A549 (cell line): Measurements from ENCODE around the gene ABHD2. TPM values are rescaled to one million over a fixed set of nuclear protein-coding genes. Genes with fewer than 3 reads are reported as not detected.

ENCODE experiments used
- ATAC-seq, 2 experiments: fragments of 200-7000 bp in 1 of 2; fragments of >200 bp in 1 of 2; cut with Nextera tagmentation in 1 of 2; cut with Tn5 transposase in 1 of 2; 3 replicates each; pipeline versions ENCODE4 v1.8.0 to v1.9.1; 2018 to 2020; ENCODE audit warnings: mild to moderate bottlenecking in 1 of 2, moderate library complexity in 1 of 2
- CTCF ChIA-PET: fragments of 300-600 bp; sonication (Branson Sonifier 250); formaldehyde crosslinking; extraction: SDS; loops from one replicate; lab custom pipeline; 2021; ENCODE audit warnings: antibody characterized with exemption, inconsistent platforms; lab: Yijun Ruan, JAX
- POLR2A ChIA-PET: fragments of 350-600 bp; formaldehyde crosslinking; extraction: SDS; loops from one replicate; lab custom pipeline; 2021; ENCODE audit warnings: antibody characterized with exemption, inconsistent platforms; lab: Yijun Ruan, JAX
- DNase-seq, 2 experiments: peaks; one replicate each; pipeline versions ENCODE4 v3.0.0 to v3.0.0-alpha.2; 2011 to 2016; ENCODE audit warnings: low read depth in 1 of 2, low spot score in 1 of 2
- FAIRE-seq: peaks from 2 replicates; lab custom pipeline; 2011; peaks lifted over from hg19 to GRCh38; lab: Jason Lieb, UNC
- H3K27ac ChIP-seq, 2 experiments: fragments of >200 bp; sonication (Bioruptor Twin); formaldehyde crosslinking; 3 replicates each; pipeline ENCODE4 v1.5.1; 2016 to 2017
- H3K4me1 ChIP-seq: fragments of >200 bp; sonication (Bioruptor Twin); formaldehyde crosslinking; 3 replicates; pipeline ENCODE4 v1.6.1; 2016
- H3K4me2 ChIP-seq: fragments of >200 bp; sonication (Bioruptor Twin); formaldehyde crosslinking; 3 replicates; pipeline ENCODE4 v1.6.1; 2016
- H3K4me3 ChIP-seq: fragments of >200 bp; sonication (Bioruptor Twin); formaldehyde crosslinking; 3 replicates; pipeline ENCODE4 v1.5.1; 2016
- H3K9me3 ChIP-seq: fragments of >200 bp; sonication (Bioruptor Twin); formaldehyde crosslinking; 3 replicates; pipeline ENCODE4 v1.6.1; 2016
- BHLHE40 ChIP-seq: IDR thresholded peaks from 2 replicates; pipeline ENCODE4 v1.6.1; 2012; ENCODE audit warnings: low read depth, low read length, inconsistent platforms
- CEBPB ChIP-seq, 2 experiments: fragments of >200 bp in 1 of 2; sonication (Bioruptor Twin) in 1 of 2; formaldehyde crosslinking in 1 of 2; IDR thresholded peaks; 2 replicates each; pipeline ENCODE4 v1.6.1; 2012 to 2016
- CHD2 ChIP-seq: fragments of 150-350 bp; IDR thresholded peaks from 2 replicates; pipeline ENCODE4 v1.6.1; 2014; ENCODE audit warnings: low read length; ENCODE audit not compliant: partially characterized antibody
- CHD4 ChIP-seq: fragments of 200-600 bp; sonication (generic); IDR thresholded peaks from 2 replicates; pipeline ENCODE4 v1.6.1; 2016; ENCODE audit warnings: antibody characterized with exemption, mild to moderate bottlenecking, borderline replicate concordance
- ESRRA ChIP-seq: fragments of 150-350 bp; IDR thresholded peaks from 2 replicates; pipeline ENCODE4 v1.6.1; 2014; ENCODE audit warnings: mild to moderate bottlenecking, low read length, borderline replicate concordance
- FOSL2 ChIP-seq, 2 experiments: fragments of 450-650 bp in 1 of 2; fragments of >200 bp in 1 of 2; sonication (Bioruptor Twin) in 1 of 2; formaldehyde crosslinking; IDR thresholded peaks; 2 replicates each; pipeline versions ENCODE4 v1.5.0 to v1.6.1; 2016 to 2020; ENCODE audit warnings: mild to moderate bottlenecking in 1 of 2, moderate library complexity in 1 of 2
- FOXS1 ChIP-seq: fragments of 250-450 bp; sonication (Bioruptor Pico); IDR thresholded peaks from 2 replicates; pipeline ENCODE4 v1.5.0; 2020; ENCODE audit warnings: mild to moderate bottlenecking, moderate library complexity
- GATA3 ChIP-seq: IDR thresholded peaks from 2 replicates; pipeline ENCODE4 v1.6.1; 2012; ENCODE audit warnings: borderline replicate concordance
- HEYL ChIP-seq: fragments of 250-450 bp; sonication (Bioruptor Pico); IDR thresholded peaks from 2 replicates; pipeline ENCODE4 v1.8.0; 2021; ENCODE audit warnings: mild to moderate bottlenecking, moderate library complexity
- HOXA7 ChIP-seq: fragments of 250-450 bp; sonication (Bioruptor Pico); IDR thresholded peaks from 2 replicates; pipeline ENCODE4 v1.5.0; 2020; ENCODE audit warnings: mild to moderate bottlenecking, moderate library complexity
- HOXB13 ChIP-seq: fragments of 250-450 bp; sonication (Bioruptor Pico); IDR thresholded peaks from 2 replicates; pipeline ENCODE4 v1.5.0; 2020; ENCODE audit warnings: low read depth, mild to moderate bottlenecking, moderate library complexity
- JUN ChIP-seq, 2 experiments: fragments of >200 bp; sonication (Bioruptor Twin); formaldehyde crosslinking; IDR thresholded peaks; 2 replicates in 1 of 2; 3 replicates in 1 of 2; pipeline ENCODE4 v1.6.1; 2016 to 2017
- KDM1A ChIP-seq: fragments of 200-600 bp; sonication (generic); IDR thresholded peaks from 2 replicates; pipeline ENCODE4 v1.6.1; 2016; ENCODE audit warnings: low read depth, mild to moderate bottlenecking
- KDM5A ChIP-seq: fragments of 200-600 bp; sonication (generic); IDR thresholded peaks from 2 replicates; pipeline ENCODE4 v1.6.1; 2016; ENCODE audit warnings: antibody characterized with exemption, mild to moderate bottlenecking
- MAFK ChIP-seq: fragments of 450-650 bp; IDR thresholded peaks from 2 replicates; pipeline ENCODE4 v1.6.1; 2014; ENCODE audit not compliant: partially characterized antibody
- NFE2L2 ChIP-seq: fragments of 150-350 bp; conservative IDR thresholded peaks from 2 replicates; pipeline ENCODE4 v1.6.1; 2014; ENCODE audit warnings: low read length
- PHF8 ChIP-seq: fragments of 200-600 bp; sonication (generic); IDR thresholded peaks from 2 replicates; pipeline ENCODE4 v1.6.1; 2016; ENCODE audit warnings: low read depth, mild to moderate bottlenecking, antibody characterized with exemption, moderate library complexity, borderline replicate concordance
- POLR2A ChIP-seq: IDR thresholded peaks from 2 replicates; pipeline ENCODE4 v1.6.1; 2012; ENCODE audit warnings: mild to moderate bottlenecking, low read length
- RAD21 ChIP-seq, 2 experiments: fragments of >200 bp in 1 of 2; sonication (Bioruptor Twin) in 1 of 2; formaldehyde crosslinking in 1 of 2; IDR thresholded peaks in 1 of 2; conservative IDR thresholded peaks in 1 of 2; 2 replicates in 1 of 2; 3 replicates in 1 of 2; pipeline ENCODE4 v1.6.1; 2012 to 2018; ENCODE audit warnings: inconsistent platforms in 1 of 2
- RFX5 ChIP-seq: fragments of 450-650 bp; IDR thresholded peaks from 2 replicates; pipeline ENCODE4 v1.7.1; 2014; ENCODE audit warnings: antibody characterized with exemption, mild to moderate bottlenecking, moderate library complexity
- SMC3 ChIP-seq: fragments of >200 bp; sonication (Bioruptor Twin); formaldehyde crosslinking; IDR thresholded peaks from 3 replicates; pipeline ENCODE4 v1.6.1; 2018; ENCODE audit warnings: inconsistent platforms
- SREBF2 ChIP-seq: fragments of 450-650 bp; IDR thresholded peaks from 2 replicates; pipeline ENCODE4 v1.6.1; 2014; ENCODE audit warnings: mild to moderate bottlenecking, moderate library complexity
- TFCP2L1 ChIP-seq: fragments of 250-450 bp; sonication (Bioruptor Pico); IDR thresholded peaks from 2 replicates; pipeline ENCODE4 v1.5.0; 2021; ENCODE audit warnings: mild to moderate bottlenecking
- WGBS: methylation state at CpG from one replicate; pipeline ENCODE4 v1.1.6; 2017; ENCODE audit errors: missing lambda C conversion rate; 5-methylcytosine and 5-hydroxymethylcytosine counted together
- polyA minus RNA-seq: library from RNA; depleted of rRNA, polyadenylated mRNA; stranded (reverse); fragments of >200 nt; gene quantifications from 2 replicates; pipeline ENCODE4 v1.2.3, GENCODE V29; 2011; rRNA and poly(A)+ RNA removed
- polyA plus RNA-seq, 4 experiments: library from polyadenylated mRNA; depleted of rRNA in 3 of 4; stranded (reverse); fragments of >200 nt; fragmentation: RNase III in 1 of 4; extraction: RNeasy Plus Mini Kit Qiagen cat#74134 plus additional on column Dnase treatment in 1 of 4; gene quantifications; 2 replicates in 3 of 4; 3 replicates in 1 of 4; pipeline ENCODE4 v1.2.3, GENCODE V29; 2011 to 2017
- TF ChIP-seq, protein P1 (sequence below): IDR thresholded peaks from 2 replicates; pipeline ENCODE4 v1.6.1; 2012; ENCODE audit warnings: low read depth, borderline replicate concordance
- TF ChIP-seq, protein P2 (sequence below): IDR thresholded peaks from 2 replicates; pipeline ENCODE4 v1.6.1; 2012
- TF ChIP-seq, protein P3 (sequence below): IDR thresholded peaks from 2 replicates; pipeline ENCODE4 v1.6.1; 2012
- TF ChIP-seq, protein P4 (sequence below): fragments of 450-650 bp; IDR thresholded peaks from 2 replicates; pipeline ENCODE4 v1.6.1; 2014; ENCODE audit warnings: antibody characterized with exemption

The ABHD2 gene, protein sequence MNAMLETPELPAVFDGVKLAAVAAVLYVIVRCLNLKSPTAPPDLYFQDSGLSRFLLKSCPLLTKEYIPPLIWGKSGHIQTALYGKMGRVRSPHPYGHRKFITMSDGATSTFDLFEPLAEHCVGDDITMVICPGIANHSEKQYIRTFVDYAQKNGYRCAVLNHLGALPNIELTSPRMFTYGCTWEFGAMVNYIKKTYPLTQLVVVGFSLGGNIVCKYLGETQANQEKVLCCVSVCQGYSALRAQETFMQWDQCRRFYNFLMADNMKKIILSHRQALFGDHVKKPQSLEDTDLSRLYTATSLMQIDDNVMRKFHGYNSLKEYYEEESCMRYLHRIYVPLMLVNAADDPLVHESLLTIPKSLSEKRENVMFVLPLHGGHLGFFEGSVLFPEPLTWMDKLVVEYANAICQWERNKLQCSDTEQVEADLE
- polyA plus RNA-seq (2011; rRNA removed) (63.3 and 76.4 TPM in 2 replicates), polyA plus RNA-seq (2017; fragmentation: RNase III; extraction: RNeasy Plus Mini Kit Qiagen cat#74134 plus additional on column Dnase treatment) (33.1 to 41.0 TPM (median 36.2 TPM) in 3 replicates), polyA minus RNA-seq (194 and 230 TPM in 2 replicates)
- 31.8 and 36.7 TPM in 2 replicates for polyA plus RNA-seq (2012; cell fraction: cytosol; rRNA removed)
- polyA plus RNA-seq (2012; cell fraction: nucleus; rRNA removed) = 30.7 and 39.5 TPM in 2 replicates

DNA sequence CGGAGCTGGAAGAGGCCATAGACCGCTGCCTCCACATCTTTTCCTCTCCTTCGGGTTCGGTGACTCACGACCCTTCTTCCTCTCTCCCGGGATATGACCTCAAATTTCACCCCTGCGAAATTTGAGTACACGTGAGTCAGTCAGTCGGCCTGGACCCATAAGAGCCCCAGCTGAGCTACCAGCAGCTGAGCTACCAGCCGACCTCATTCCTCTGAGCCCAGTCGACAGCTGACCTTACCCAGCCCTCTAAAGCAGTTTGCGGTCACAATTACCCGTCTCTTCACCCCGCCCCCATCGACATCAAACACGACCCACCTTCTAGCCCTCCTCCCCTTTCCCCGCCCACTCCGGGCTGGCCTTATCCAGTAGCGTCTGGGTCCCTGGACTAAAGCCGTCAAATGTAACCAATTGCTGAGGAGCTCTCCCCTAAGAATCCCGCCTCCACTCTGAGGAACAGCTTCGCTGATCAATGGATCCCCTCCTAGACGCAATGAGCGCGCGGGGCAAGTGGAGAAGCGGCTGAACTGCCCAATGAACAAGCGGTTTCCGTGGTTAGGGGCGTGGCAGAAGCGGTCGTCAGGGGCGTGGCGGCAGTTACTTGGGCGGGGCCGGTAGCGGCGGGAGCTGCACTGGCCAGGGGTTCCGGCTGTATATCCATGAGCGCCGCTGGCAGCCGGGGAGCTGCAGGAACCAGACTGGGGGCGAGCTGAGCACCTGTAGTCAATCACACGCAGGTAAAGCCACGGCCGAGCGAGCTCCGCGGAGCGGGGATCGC is at the start of gene ABHD2:
Gene ABHD2, plus strand, starts transcription at position 627 of the 775 bp plus-strand sequence. CDS start 27,872 bp downstream, outside the sequence.
- 1% methylated on average over 50 of the region's 51 CpGs for WGBS
- H3K4me3 ChIP-seq = peak within 1 kb of the TSS; percentile 78
- H3K4me2 ChIP-seq = peak within 1 kb of the TSS; percentile 88
- H3K27ac ChIP-seq = peak within 1 kb of the TSS; percentile 80 to 88
- no peaks in the 10 kb centered on the region for H3K9me3 ChIP-seq
- ATAC-seq = peak; percentile 92 to 98
- peak; percentile 100 for DNase-seq
- FAIRE-seq = peak; percentile 97
- H3K4me1 ChIP-seq = peaks cover 44% of the 10 kb centered on the region
- CTCF ChIA-PET = interaction anchor here (0.7 to 12.9 kb wide), 21 partner anchors 13 to 209 kb away, joined by 3 to 157 read pairs (median 6); no protein-coding TSS in a partner anchor
- TF ChIP-seq FOSL2 (IDR thresholded peaks at IDR 0.05) (0 out of 2 replicates have a peak, but pooled peaks have one; percentile 20), FOSL2 (CRISPR knock-in tag; IDR thresholded peaks at IDR 0.05) (peak; percentile 92), CEBPB (IDR thresholded peaks at IDR 0.05) (no peak), HEYL (CRISPR knock-in tag) (no peak), ESRRA (peak; percentile 28; the same call in 1 of the 2 replicates), PHF8 (peak; percentile 46; the same call in 1 of the 2 replicates), CHD2 (peak; percentile 65), CHD4 (no peak), RAD21 (conservative IDR thresholded peaks at IDR 0.05 in 1 of 2, IDR thresholded peaks at IDR 0.05 in 1 of 2) (0 out of 5 replicates have a peak, but pooled peaks of 1 of the 2 experiments have one; percentile 30), GATA3 (peak; percentile 50; the same call in 1 of the 2 replicates), FOXS1 (CRISPR knock-in tag) (no peak), RFX5 (peak; percentile 12; the same call in 1 of the 2 replicates), HOXA7 (CRISPR knock-in tag) (no peak), SREBF2 (no peak), SMC3 (0 out of 3 replicates have a peak, but pooled peaks have one; percentile 14), TFCP2L1 (CRISPR knock-in tag) (no peak), BHLHE40 (peak; percentile 41; the same call in 1 of the 2 replicates), MAFK (no peak), JUN (IDR thresholded peaks at IDR 0.05) (peak; percentile 76 to 78; a peak in 2 of 5 replicates), HOXB13 (CRISPR knock-in tag) (no peak), NFE2L2 (no peak), POLR2A (peak; percentile 70), KDM5A (no peak), KDM1A (no peak)
- TF ChIP-seq, protein P1, sequence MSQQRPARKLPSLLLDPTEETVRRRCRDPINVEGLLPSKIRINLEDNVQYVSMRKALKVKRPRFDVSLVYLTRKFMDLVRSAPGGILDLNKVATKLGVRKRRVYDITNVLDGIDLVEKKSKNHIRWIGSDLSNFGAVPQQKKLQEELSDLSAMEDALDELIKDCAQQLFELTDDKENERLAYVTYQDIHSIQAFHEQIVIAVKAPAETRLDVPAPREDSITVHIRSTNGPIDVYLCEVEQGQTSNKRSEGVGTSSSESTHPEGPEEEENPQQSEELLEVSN = 0 out of 2 replicates have a peak, but pooled peaks have one; percentile 52
- TF ChIP-seq, protein P2, sequence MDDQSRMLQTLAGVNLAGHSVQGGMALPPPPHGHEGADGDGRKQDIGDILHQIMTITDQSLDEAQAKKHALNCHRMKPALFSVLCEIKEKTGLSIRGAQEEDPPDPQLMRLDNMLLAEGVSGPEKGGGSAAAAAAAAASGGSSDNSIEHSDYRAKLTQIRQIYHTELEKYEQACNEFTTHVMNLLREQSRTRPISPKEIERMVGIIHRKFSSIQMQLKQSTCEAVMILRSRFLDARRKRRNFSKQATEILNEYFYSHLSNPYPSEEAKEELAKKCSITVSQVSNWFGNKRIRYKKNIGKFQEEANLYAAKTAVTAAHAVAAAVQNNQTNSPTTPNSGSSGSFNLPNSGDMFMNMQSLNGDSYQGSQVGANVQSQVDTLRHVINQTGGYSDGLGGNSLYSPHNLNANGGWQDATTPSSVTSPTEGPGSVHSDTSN = peak; percentile 99
- TF ChIP-seq, protein P3, sequence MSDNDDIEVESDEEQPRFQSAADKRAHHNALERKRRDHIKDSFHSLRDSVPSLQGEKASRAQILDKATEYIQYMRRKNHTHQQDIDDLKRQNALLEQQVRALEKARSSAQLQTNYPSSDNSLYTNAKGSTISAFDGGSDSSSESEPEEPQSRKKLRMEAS = peak; percentile 71
- TF ChIP-seq, protein P4, sequence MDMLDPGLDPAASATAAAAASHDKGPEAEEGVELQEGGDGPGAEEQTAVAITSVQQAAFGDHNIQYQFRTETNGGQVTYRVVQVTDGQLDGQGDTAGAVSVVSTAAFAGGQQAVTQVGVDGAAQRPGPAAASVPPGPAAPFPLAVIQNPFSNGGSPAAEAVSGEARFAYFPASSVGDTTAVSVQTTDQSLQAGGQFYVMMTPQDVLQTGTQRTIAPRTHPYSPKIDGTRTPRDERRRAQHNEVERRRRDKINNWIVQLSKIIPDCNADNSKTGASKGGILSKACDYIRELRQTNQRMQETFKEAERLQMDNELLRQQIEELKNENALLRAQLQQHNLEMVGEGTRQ = peak; percentile 36
- POLR2A ChIA-PET = interaction anchor here (0.7 to 2.6 kb wide), 22 partner anchors 8 to 106 kb away, joined by 3 to 31 read pairs (median 6); no protein-coding TSS in a partner anchor
